Testis (tissue), 3 donors: ENCODE data around the gene AMBP. TPM values are rescaled to one million over a fixed set of nuclear protein-coding genes. Genes with fewer than 3 reads are reported as not detected.

Experiments used
- DNase-seq: peaks from one replicate; pipeline ENCODE4 v3.0.0-alpha.2; 2019
- H3K27ac ChIP-seq, 2 donors: fragments of 200-600 bp; sonication (generic); one replicate each; pipeline ENCODE4 v1.5.1; 2019
- H3K27me3 ChIP-seq: fragments of 200-600 bp; sonication (generic); one replicate; pipeline ENCODE4 v1.5.1; 2019
- H3K36me3 ChIP-seq: fragments of 200-600 bp; sonication (generic); one replicate; pipeline ENCODE4 v1.5.1; 2017; ENCODE audit warnings: low read depth; ENCODE audit errors: missing control alignments
- H3K4me1 ChIP-seq: fragments of 200-600 bp; sonication (generic); one replicate; pipeline ENCODE4 v1.5.1; 2019
- H3K4me3 ChIP-seq, 2 donors: fragments of 200-600 bp; sonication (generic); one replicate each; pipeline ENCODE4 v1.5.1; 2017 to 2019
- H3K9me3 ChIP-seq: fragments of 200-600 bp; sonication (generic); one replicate; pipeline ENCODE4 v1.5.1; 2017
- POLR2A ChIP-seq: fragments of 450-650 bp; IDR thresholded peaks from one replicate; pipeline ENCODE4 v1.6.1; 2017; ENCODE audit warnings: antibody characterized with exemption, mild to moderate bottlenecking, moderate library complexity
- WGBS, 2 donors: methylation state at CpG; one replicate each; pipeline ENCODE4 v1.1.5; 2018; 5-methylcytosine and 5-hydroxymethylcytosine counted together
- intact Hi-C: fragments of 100-400 bp; cut with DNase I; formaldehyde crosslinking; loops from one replicate; pipeline ENCODE4 v1.15.1; 2023; ENCODE audit warnings: low total_unique reads
- polyA plus RNA-seq: library from polyadenylated mRNA; stranded (reverse); fragments of 350-450 nt; fragmentation: Illumina TruSeq; extraction: RNeasy Lipid Tissue Mini Kit (QIAGEN cat#74804); gene quantifications from one replicate; pipeline ENCODE4 v1.2.3, GENCODE V29; 2014; ENCODE audit warnings: low read depth, low replicate concordance; ENCODE audit not compliant: insufficient read depth
- total RNA-seq, 2 donors: library from RNA; depleted of rRNA; stranded (reverse); fragments of >200 nt; gene quantifications; one replicate each; pipeline ENCODE4 v1.2.3, GENCODE V29; 2016
- TF ChIP-seq, protein P1 (sequence below), 3 experiments: fragments of 450-650 bp in 2 of 3; fragments of 200-600 bp in 1 of 3; sonication (generic) in 1 of 3; IDR thresholded peaks; one replicate each; pipeline ENCODE4 v1.5.1; 2016 to 2019; ENCODE audit warnings: antibody characterized with exemption in 3 of 3, mild to moderate bottlenecking in 2 of 3, moderate library complexity in 1 of 3

Gene AMBP
- total and polyA plus RNA-seq, 3 donors from 2014 or later = 0.47 to 0.88 (median 0.68) TPM

DNA sequence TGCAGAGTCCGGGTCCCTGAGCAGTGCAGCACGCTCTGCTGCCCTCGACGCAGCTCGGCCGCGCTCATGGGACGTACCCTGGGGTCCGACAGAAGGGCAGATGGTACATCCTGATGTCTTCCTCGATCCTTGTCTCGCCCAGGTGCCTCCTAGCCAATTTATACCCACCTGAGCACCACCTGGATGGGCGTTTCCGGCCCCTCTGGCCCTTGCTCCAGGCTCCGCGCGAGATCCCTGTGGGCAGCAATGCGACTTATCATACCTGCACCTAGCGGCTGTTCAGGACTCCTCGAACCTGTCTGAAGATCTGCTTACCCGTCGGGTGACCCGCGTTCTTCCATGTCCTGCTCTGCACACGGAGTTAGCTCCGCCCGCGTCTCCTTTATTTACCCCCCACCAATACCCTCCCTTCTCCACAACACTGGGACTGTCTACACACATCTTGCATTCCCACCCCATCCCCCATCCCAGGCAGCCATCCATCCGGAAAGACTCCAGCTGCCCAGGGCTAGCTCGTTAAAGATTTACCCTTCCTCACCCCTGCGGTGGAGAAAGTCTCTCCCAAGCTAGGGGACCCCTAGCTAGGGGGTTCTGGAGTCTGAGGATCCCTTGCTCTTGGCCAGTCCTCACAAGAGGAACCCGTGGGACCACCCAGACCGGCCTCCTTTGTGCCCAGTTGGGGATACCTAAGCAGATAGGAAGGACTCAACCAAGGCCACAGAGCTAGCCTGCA is 21.0 kb upstream of the AMBP start, which contains the start of gene KIF12:
KIF12 (minus strand) TSS at position 357 of the 733 bp plus-strand sequence; CDS start at position 341, 16 bp downstream.
- Histone ChIP-seq H3K4me3 (peak within 1 kb of the TSS; percentile 46 to 62), H3K27ac (no peak within 1 kb of the TSS), H3K4me1 (no peaks in the 10 kb centered on the region), H3K9me3 (no peaks in the 10 kb centered on the region), H3K27me3 (no peaks in the 10 kb centered on the region), H3K36me3 (no peaks in the 10 kb centered on the region)
- no peak for DNase-seq
- 36 to 39% methylated on average over 31 to 32 of the region's 32 CpGs for WGBS, 2 donors
- intact Hi-C loops = no loop called here
- TF ChIP-seq POLR2A = no peak
- TF ChIP-seq, protein P1, sequence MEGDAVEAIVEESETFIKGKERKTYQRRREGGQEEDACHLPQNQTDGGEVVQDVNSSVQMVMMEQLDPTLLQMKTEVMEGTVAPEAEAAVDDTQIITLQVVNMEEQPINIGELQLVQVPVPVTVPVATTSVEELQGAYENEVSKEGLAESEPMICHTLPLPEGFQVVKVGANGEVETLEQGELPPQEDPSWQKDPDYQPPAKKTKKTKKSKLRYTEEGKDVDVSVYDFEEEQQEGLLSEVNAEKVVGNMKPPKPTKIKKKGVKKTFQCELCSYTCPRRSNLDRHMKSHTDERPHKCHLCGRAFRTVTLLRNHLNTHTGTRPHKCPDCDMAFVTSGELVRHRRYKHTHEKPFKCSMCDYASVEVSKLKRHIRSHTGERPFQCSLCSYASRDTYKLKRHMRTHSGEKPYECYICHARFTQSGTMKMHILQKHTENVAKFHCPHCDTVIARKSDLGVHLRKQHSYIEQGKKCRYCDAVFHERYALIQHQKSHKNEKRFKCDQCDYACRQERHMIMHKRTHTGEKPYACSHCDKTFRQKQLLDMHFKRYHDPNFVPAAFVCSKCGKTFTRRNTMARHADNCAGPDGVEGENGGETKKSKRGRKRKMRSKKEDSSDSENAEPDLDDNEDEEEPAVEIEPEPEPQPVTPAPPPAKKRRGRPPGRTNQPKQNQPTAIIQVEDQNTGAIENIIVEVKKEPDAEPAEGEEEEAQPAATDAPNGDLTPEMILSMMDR (IDR thresholded peaks at IDR 0.05) = no peak

DNA sequence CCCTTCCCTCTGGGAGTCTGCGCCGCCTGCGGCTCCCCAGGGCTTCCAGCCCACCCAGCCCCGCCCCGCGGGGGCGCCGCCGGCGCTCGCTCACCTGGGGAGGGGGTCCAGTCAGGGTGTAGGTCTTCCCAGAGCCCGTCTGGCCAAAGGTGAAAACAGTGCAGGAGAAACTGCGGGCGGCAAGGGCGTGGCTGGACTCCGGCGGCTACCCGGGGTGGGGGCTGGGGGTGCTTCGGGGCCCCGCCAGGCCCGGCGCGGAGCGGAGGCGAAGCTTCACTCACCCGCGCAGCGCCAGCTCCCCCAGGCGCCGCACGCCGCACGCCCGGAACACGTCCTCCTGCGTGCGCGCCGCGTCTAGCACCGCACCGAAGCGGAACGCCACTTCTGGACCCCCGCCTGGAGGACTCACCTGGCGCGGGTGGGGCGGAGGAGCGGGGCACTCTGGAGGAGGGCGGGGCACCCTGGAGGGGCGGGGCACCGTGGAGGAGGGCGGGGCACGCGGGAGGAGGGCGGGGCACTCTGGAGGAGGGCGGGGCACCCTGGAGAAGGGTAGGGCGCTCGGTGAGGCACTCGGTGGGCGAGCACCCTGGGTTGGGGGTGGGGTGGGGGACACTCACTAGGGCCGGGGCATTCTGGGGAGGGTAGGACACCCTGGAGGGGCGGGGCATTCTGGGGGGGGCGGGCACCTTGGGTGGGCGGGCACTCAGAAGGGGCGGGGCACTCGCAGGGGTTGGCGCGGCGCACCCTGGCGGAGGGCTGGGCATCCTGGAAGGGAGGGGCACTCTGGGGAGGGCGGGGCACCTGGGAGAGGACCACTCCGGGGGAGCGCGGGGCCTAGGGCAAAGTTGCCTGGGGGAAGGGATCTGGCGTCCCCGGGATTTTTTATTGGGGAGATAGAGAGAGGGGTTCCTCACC is 20.2 kb upstream of the AMBP start:
- TF ChIP-seq, protein P1 (IDR thresholded peaks at IDR 0.05) = no peak
- no peak for TF ChIP-seq POLR2A
- Histone ChIP-seq H3K36me3 (no peaks in the 10 kb centered on the region), H3K27me3 (no peaks in the 10 kb centered on the region), H3K9me3 (no peaks in the 10 kb centered on the region), H3K27ac (no peak overlapping the region), H3K4me3 (peak overlapping the region; percentile 46 to 62), H3K4me1 (no peaks in the 10 kb centered on the region)
- intact Hi-C loops = no loop called here
- DNase-seq = peak; percentile 46
- WGBS, 2 donors = 4 to 11% methylated on average over 10 to 62 of the region's 77 CpGs

DNA sequence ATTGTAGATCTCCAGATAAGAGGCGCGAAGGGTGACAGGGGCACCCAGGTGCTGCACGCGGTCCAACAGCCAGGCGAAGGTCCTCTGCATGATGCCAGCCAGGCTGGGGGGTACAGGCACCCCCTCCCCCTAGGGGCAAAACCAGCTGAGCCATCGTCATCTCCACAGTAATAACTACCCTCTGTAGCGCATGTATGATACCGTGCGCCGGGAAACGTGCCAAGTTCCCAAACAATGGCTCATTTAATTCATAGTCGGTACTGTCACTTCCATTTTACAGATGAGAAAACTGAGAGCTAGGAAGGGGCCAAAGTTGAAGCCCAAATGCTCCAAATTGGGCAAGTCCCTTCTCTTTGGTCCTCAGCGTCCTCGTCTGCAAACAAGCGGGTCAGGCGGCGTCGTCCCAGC is 19.5 kb upstream of the AMBP start:
- TF ChIP-seq, protein P1 (IDR thresholded peaks at IDR 0.05) = no peak
- TF ChIP-seq POLR2A = no peak
- Histone ChIP-seq H3K27me3 (no peaks in the 10 kb centered on the region), H3K4me1 (no peaks in the 10 kb centered on the region), H3K9me3 (no peaks in the 10 kb centered on the region), H3K27ac (no peak overlapping the region), H3K4me3 (peak overlapping the region; percentile 46 to 62), H3K36me3 (no peaks in the 10 kb centered on the region)
- 34 to 44% methylated on average over 8 to 14 of the region's 18 CpGs for WGBS, 2 donors
- DNase-seq = peak; percentile 70
- intact Hi-C loops = no loop called here

DNA sequence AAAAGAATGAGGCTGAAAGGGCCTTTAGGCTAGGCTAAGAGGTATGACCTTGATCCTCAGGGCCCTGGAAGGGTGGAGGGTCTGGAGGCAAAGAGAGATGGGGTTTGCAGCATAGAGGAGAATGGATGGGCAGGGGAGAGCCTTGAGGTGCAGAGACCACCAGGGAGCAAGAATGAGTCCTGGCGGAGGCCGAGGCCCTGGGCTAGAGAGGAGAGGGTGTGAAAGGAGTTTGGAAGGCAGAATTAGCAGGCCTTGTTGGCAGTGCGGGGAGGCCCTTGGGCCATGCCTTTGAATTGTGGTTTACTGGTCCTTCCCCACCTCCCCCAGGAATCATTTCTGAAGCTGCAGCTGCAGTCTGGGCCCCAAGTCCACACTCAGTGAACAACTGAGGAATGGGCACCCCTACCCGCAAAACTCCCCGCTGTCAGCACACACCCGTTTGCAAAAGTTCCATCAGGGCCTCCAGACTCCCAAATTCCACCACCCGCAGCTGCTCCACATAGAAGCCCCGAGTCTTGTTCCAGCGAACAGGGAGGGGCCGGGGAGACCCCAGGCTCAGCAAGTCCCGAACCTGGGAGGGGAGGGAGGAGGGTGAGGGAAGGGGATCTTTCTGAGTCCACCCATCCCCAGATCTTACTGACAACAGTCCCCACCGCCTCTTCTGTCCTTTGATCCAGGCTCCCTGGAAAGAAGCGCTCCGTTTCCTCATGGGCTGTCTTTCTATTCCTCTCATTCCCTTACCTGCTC is 18.9 kb upstream of the AMBP start:
- Histone ChIP-seq H3K36me3 (no peaks in the 10 kb centered on the region), H3K4me1 (no peaks in the 10 kb centered on the region), H3K27me3 (no peaks in the 10 kb centered on the region), H3K4me3 (peak overlapping the region in 1 of 2 donors; percentile 62), H3K27ac (no peak overlapping the region), H3K9me3 (no peaks in the 10 kb centered on the region)
- DNase-seq = no peak
- TF ChIP-seq, protein P1 (IDR thresholded peaks at IDR 0.05) = no peak
- TF ChIP-seq POLR2A = no peak
- 52 to 66% methylated on average over 14 of the region's 14 CpGs for WGBS, 2 donors
- intact Hi-C loops = no loop called here
